GM23338 (cell line): ENCODE results near the gene TP53. TPM values are rescaled to one million over a fixed set of nuclear protein-coding genes. Genes with fewer than 3 reads are reported as not detected.
A peak's percentile ranks its signal among the peaks of the same experiment; 100 is the strongest.

Source experiments
- ATAC-seq: fragments of 200-7000 bp; cut with Tn5 transposase; 3 replicates; pipeline ENCODE4 v1.9.1; 2020
- DNase-seq: peaks from one replicate; pipeline ENCODE4 v3.0.0-alpha.2; 2015; ENCODE audit warnings: low spot score
- H2AFZ ChIP-seq: fragments of 200-600 bp; sonication (generic); 2 replicates; pipeline ENCODE4 v1.8.0; 2016; ENCODE audit warnings: antibody characterized with exemption, mild to moderate bottlenecking, moderate library complexity
- H3F3A ChIP-seq: fragments of 200-600 bp; sonication (generic); replicated peaks from 2 replicates; pipeline ENCODE4 v1.8.0; 2017; ENCODE audit warnings: antibody characterized with exemption, mixed run types, low read depth
- H3K27ac ChIP-seq: fragments of 200-600 bp; sonication (generic); 2 replicates; pipeline ENCODE4 v1.6.1; 2016; ENCODE audit warnings: low read depth
- H3K27me3 ChIP-seq: fragments of 200-600 bp; sonication (generic); 2 replicates; pipeline ENCODE4 v1.8.0; 2016; ENCODE audit warnings: mild to moderate bottlenecking, mixed run types, moderate library complexity; ENCODE audit not compliant: insufficient read depth
- H3K36me3 ChIP-seq: fragments of 200-600 bp; sonication (generic); 2 replicates; pipeline ENCODE4 v1.8.0; 2016; ENCODE audit warnings: mild to moderate bottlenecking; ENCODE audit not compliant: insufficient read depth
- H3K4me1 ChIP-seq: fragments of 200-600 bp; sonication (generic); 2 replicates; pipeline ENCODE4 v1.8.0; 2016; ENCODE audit warnings: mild to moderate bottlenecking, moderate library complexity; ENCODE audit not compliant: insufficient read depth
- H3K4me2 ChIP-seq: fragments of 200-600 bp; sonication (generic); 2 replicates; pipeline ENCODE4 v1.7.1; 2017; ENCODE audit warnings: mixed run types
- H3K4me3 ChIP-seq: fragments of 200-600 bp; sonication (generic); 2 replicates; pipeline ENCODE4 v1.6.1; 2016; ENCODE audit warnings: mixed run types
- H3K79me2 ChIP-seq: fragments of 200-600 bp; sonication (generic); replicated peaks from 2 replicates; pipeline ENCODE4 v1.8.0; 2017; ENCODE audit warnings: mild to moderate bottlenecking; ENCODE audit not compliant: insufficient read depth
- H3K9me2 ChIP-seq: fragments of 200-600 bp; sonication (generic); 2 replicates; pipeline ENCODE4 v1.8.0; 2017; ENCODE audit not compliant: insufficient read depth
- H4K20me1 ChIP-seq: fragments of 200-600 bp; sonication (generic); replicated peaks from 2 replicates; pipeline ENCODE4 v1.8.0; 2017; ENCODE audit warnings: mild to moderate bottlenecking; ENCODE audit not compliant: insufficient read depth
- H3K27ac Mint-ChIP-seq: 2 replicates; pipeline ENCODE4 v1.8.0; 2020; ENCODE audit warnings: inconsistent platforms, mild to moderate bottlenecking, moderate library complexity, mixed read lengths
- H3K27me3 Mint-ChIP-seq: 3 replicates; pipeline ENCODE4 v1.8.0; 2022; ENCODE audit warnings: low read depth, mild to moderate bottlenecking, moderate library complexity, mixed read lengths, inconsistent platforms; ENCODE audit not compliant: insufficient read depth, poor library complexity
- H3K36me3 Mint-ChIP-seq: 3 replicates; pipeline ENCODE4 v1.8.0; 2021; ENCODE audit warnings: low read depth, mild to moderate bottlenecking, inconsistent platforms, moderate library complexity, mixed read lengths
- H3K4me1 Mint-ChIP-seq: 3 replicates; pipeline ENCODE4 v1.8.0; 2020; ENCODE audit warnings: mild to moderate bottlenecking, inconsistent platforms, mixed read lengths
- H3K4me3 Mint-ChIP-seq: 3 replicates; pipeline ENCODE4 v1.8.0; 2021; ENCODE audit warnings: moderate library complexity, mild to moderate bottlenecking, inconsistent platforms, mixed read lengths
- H3K9me3 Mint-ChIP-seq: 3 replicates; pipeline ENCODE4 v1.8.0; 2020; ENCODE audit warnings: moderate library complexity, mild to moderate bottlenecking, inconsistent platforms, mixed read lengths
- CREB1 ChIP-seq: fragments of 250-450 bp; sonication (Bioruptor Pico); IDR thresholded peaks from 2 replicates; pipeline ENCODE4 v1.5.0; 2020; ENCODE audit warnings: low read depth, mild to moderate bottlenecking, moderate library complexity
- CTCF ChIP-seq, 2 experiments: fragments of 200-600 bp in 1 of 2; sonication (generic) in 1 of 2; conservative IDR thresholded peaks; 2 replicates each; pipeline versions ENCODE4 v1.5.1 to v1.6.1; 2016 to 2017; ENCODE audit warnings: antibody characterized with exemption in 2 of 2, low read depth in 2 of 2, mild to moderate bottlenecking in 2 of 2, moderate library complexity in 1 of 2
- ETS1 ChIP-seq: IDR thresholded peaks from 2 replicates; pipeline ENCODE4 v1.6.1; 2016; ENCODE audit warnings: antibody characterized with exemption
- EZH2 ChIP-seq: fragments of 200-600 bp; sonication (generic); IDR thresholded peaks from one replicate; pipeline ENCODE4 v1.8.0; 2017; ENCODE audit warnings: antibody characterized with exemption, mild to moderate bottlenecking, low read depth; ENCODE audit not compliant: unreplicated experiment
- EZH2phosphoT487 ChIP-seq: fragments of 200-600 bp; sonication (generic); IDR thresholded peaks from one replicate; pipeline ENCODE4 v1.8.1; 2018; ENCODE audit warnings: antibody characterized with exemption; ENCODE audit not compliant: unreplicated experiment
- JUNB ChIP-seq: IDR thresholded peaks from one replicate; pipeline ENCODE4 v1.6.1; 2016; ENCODE audit warnings: antibody characterized with exemption; ENCODE audit not compliant: unreplicated experiment
- NANOG ChIP-seq: IDR thresholded peaks from 2 replicates; pipeline ENCODE4 v1.6.1; 2016; ENCODE audit warnings: antibody characterized with exemption, borderline replicate concordance
- POLR2AphosphoS5 ChIP-seq: IDR thresholded peaks from 2 replicates; pipeline ENCODE4 v1.6.1; 2016; ENCODE audit warnings: antibody characterized with exemption, low read depth
- ZNF114 ChIP-seq: fragments of 250-450 bp; sonication (Bioruptor Pico); IDR thresholded peaks from 2 replicates; pipeline ENCODE4 v1.5.0; 2020; ENCODE audit warnings: mild to moderate bottlenecking, moderate library complexity
- ZNF331 ChIP-seq: fragments of 250-450 bp; sonication (Bioruptor Pico); IDR thresholded peaks from 2 replicates; pipeline ENCODE4 v1.5.0; 2020; ENCODE audit warnings: low read depth, mild to moderate bottlenecking, moderate library complexity
- ZNF462 ChIP-seq: fragments of 250-450 bp; sonication (Bioruptor Pico); IDR thresholded peaks from 2 replicates; pipeline ENCODE4 v1.5.0; 2020; ENCODE audit warnings: mild to moderate bottlenecking, moderate library complexity
- polyA plus RNA-seq: library from polyadenylated mRNA; unstranded; fragments of >200 nt; fragmentation: Nextera tagmentation; extraction: Ambion mirVana; gene quantifications from 2 replicates; pipeline ENCODE4 v1.2.1, GENCODE V29; 2016
- total RNA-seq: library from RNA; depleted of rRNA; stranded (reverse); fragments of >200 nt; shearing (Covaris generic); gene quantifications from 2 replicates; pipeline ENCODE4 v1.2.3, GENCODE V29; 2014

The TP53 gene
- total and polyA plus RNA-seq, 2 experiments from 2014 or later: 119 to 154 TPM

- no peak for TF ChIP-seq EZH2phosphoT487
- TF ChIP-seq POLR2AphosphoS5: no peak
Measured at GRCh38 chr17:7706631-7707354, 19.5 kb upstream of the TP53 start (continued).

GRCh38 chr17:7705269-7706255, 18.3 kb upstream of the TP53 start:
- DNase-seq: peak; percentile 53
- H3K36me3 Mint-ChIP-seq: peaks cover 8% of the 10 kb centered on the region; the same call in 1 of the 3 replicates
- Histone ChIP-seq H2AFZ (peak overlapping the region; percentile 99), H3K4me2 (peak overlapping the region; percentile 97), H4K20me1 (no peaks in the 10 kb centered on the region; the same call in 1 of the 2 replicates), H3K9me2 (0 out of 2 replicates have a peak, but pooled peaks cover 3% of the 10 kb centered on the region), H3K36me3 (no peaks in the 10 kb centered on the region), H3K4me1 (peaks cover 22% of the 10 kb centered on the region), H3K79me2 (no peaks in the 10 kb centered on the region), H3K27me3 (peaks cover 11% of the 10 kb centered on the region), H3K27ac (no peak overlapping the region), H3F3A (0 out of 2 replicates have a peak, but pooled peaks cover 20% of the 10 kb centered on the region), H3K4me3 (peak overlapping the region; percentile 89)
- H3K27me3 Mint-ChIP-seq: peaks cover 17% of the 10 kb centered on the region
- peaks cover 30% of the 10 kb centered on the region for H3K4me1 Mint-ChIP-seq
- TF ChIP-seq ZNF462 (CRISPR knock-in tag) (no peak), JUNB (no peak), EZH2 (no peak), ZNF331 (no peak), CTCF (conservative IDR thresholded peaks at IDR 0.05; ENCODE audit: low read depth in 2 of 2) (no peak), ETS1 (no peak), NANOG (no peak), ZNF114 (CRISPR knock-in tag) (no peak), CREB1 (CRISPR knock-in tag) (no peak), POLR2AphosphoS5 (no peak)
- H3K27ac Mint-ChIP-seq: no peak overlapping the region
- ATAC-seq: peak; percentile 53
- peak overlapping the region; percentile 79 for H3K4me3 Mint-ChIP-seq
- H3K9me3 Mint-ChIP-seq: no peaks in the 10 kb centered on the region
